CD4-positive, alpha-beta T cell treated with Interleukin-6 for 4 hours (primary cell): ENCODE data around the gene ATG3.
A peak's percentile ranks its signal among the peaks of the same experiment; 100 is the strongest.
"Not testable (repeated sequence)": the region's sequence is repeated elsewhere in the genome, so short reads cannot be mapped to it uniquely, and the experiment has no call there.

Experiments
- DNase-seq: peaks from one replicate; pipeline ENCODE4 v3.0.0-alpha.2; 2020; ENCODE audit warnings: mixed read lengths

The ATG3 gene

DNA sequence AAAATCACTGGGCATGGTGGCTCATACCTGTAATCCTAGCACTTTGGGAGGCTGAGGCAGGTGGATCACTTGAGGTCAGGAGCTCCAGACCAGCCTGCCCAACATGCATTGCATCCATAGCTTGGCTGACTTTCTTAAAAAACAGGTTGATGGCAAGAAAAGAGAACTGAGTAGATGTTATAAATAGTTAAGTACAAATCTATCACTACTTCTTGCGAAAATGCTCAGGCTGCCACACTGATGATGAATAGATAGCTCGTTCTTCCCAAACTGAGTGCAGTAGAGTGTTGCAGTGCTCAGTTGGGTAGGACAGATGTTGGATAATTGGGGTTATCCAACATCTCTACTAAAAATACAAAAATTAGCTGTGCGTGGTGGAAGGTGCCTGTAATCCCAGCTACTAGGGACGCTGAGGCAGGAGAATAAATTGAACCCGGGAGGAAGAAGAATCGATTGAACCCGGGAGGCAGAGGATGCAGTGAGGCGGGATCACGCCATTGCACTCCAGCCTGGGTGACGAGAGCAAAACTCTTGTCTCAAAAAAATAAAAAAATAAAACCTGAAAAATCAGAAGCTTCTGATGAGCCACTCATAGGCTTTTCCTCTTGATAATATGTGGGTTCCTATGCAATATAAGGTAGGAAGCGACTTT, 63.7 kb downstream of the ATG3 start:
- DNase-seq, result peak; percentile 28

DNA sequence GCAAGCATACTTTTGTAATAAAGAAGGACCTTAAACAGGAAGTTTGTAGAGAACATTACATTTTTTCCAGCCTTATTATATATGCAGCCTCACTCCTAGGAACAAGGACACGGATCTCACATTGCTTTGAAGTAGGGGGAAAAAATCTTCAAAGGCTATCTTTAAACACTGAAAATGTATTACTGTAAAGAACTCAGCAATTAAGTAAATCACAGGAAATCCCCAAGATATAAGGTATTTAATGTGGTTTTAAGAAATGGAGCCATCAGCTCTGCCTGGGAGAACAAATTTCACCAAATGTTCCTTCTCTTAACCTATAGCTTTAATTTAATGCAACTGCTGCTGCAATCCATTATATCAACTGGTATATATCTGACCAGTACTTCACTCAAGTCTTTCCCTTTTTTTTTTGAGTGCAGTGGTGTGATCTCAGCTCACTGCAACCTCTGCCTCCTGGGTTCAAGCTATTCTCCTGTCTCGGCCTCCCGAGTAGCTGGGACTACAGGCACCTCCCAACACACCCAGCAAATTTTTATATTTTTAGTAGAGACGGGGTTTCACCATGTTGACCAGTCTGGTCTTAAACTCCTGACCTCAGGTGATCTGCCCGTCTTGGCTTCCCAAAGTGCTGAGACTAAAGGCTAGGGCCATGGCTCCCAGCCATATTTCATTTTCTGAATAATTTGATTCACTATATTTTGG, 65.2 kb downstream of the ATG3 start:
- DNase-seq, result no peak

DNA sequence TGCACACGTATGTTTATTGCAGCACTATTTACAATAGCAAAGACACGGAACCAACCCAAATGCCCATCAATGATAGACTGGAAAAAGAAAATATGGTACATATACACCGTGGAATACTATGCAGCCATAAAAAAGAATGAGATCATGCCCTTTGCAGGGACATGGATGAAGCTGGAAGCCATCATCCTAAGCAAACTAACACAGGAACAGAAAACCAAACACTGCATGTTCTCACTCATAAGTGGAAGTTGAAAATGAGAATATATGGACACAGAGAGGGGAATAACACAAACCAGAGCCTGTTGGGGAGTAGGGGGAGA, 67.4 kb downstream of the ATG3 start:
- DNase-seq, result not testable (repeated sequence)

DNA sequence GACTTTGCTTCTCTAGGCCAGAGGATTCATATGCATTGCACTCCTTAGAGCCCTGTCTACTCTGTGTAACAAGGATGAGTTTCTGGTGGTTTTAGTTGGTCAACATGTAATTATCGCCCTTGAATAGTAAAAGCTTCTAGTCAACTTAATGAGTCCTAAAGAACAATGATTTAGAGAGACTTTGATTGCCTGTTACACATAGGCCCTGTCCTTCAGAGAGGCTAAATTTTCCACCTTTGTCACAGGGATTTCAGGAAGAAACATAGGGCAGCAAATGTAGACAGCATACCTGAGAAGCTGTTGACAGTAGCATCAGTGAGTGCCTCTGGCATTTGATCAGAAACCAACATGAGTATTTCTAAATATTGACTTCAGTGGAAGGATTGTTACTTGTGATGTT, 69.6 kb downstream of the ATG3 start:
- no peak for DNase-seq

DNA sequence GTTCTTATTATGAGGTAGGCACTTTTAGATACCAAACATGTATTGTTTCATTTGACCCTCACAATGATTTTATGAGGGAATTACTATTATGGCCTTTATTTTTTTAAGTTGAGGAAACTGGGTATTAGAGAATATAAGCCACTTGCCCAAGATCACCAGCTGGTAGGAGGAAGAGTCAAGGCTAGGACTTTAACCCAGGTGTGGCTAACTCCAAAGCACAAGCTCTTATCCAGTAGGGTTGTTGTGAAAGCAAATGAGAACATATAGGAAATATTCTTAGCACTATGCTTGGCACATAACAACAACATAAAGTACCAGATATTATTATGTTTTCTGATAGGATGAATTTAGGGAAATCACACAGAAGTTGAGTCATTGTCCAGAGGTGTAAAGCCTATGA, 70.4 kb downstream of the ATG3 start:
- no peak for DNase-seq

DNA sequence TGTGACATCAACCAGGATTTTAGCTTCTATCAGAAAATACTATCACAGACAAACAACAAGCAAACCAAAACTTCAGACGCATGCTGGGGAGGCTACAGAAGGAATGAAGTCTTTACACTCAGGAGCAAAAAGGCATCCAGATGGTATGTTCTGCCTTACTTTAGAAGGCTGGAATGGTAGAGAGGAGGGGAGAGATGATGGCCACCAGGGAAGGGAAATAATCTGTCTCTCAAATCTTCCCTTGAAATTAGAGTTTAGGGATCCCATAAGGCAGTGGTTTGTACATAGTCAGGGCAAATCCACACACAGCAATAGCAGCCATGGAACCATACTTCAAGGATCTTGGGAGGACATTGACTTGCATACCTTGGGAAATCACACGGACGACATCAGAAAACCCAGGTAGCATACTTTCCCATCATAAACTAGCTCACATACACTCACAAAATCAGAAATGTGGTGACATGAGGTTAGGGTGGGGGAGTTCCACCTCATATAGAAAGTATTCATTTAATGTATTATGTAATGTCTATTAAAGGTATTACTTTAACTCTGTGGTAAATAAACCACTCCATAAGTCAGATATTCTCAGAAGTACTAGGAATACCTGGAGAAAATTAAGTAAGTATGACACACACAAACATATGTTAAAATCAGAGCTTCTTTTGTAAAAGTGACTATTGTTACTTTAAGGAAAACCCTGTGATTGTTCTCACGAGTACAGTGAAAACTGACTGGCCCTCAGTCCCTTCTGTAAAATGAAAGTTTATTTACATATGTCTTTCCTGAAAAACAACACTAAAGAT, 71.9 kb downstream of the ATG3 start:
- no peak for DNase-seq

DNA sequence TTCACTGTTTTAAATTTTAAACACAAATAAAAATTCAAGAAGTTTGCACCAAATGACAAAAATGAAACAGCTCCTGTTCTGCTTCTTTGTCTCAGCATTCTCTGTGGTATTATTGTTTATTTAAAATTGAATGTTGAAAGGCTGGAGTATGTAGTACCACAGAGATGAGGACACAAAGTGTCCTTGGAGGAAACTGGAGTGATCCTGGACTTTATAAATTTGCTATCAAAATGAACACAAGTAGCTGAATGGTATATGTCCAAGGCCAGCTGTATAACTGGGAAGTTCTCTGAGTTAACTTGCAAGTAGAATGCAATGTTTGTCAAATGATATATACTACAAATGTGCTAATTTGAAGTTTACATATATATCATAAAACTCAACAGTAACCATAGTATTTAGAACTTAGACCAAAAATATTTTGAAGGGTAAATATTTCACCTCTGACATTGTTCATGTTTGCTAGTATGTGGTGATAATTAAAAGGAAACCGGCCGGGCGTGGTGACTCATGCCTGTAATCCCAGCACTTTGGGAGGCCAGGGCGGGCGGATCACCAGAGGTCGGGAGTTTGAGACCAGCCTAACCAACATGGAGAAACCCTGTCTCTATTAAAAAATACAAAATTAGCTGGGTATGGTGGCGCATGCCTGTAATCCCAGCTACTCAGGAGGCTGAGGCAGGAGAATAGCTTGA, 74.8 kb downstream of the ATG3 start:
- no peak for DNase-seq

DNA sequence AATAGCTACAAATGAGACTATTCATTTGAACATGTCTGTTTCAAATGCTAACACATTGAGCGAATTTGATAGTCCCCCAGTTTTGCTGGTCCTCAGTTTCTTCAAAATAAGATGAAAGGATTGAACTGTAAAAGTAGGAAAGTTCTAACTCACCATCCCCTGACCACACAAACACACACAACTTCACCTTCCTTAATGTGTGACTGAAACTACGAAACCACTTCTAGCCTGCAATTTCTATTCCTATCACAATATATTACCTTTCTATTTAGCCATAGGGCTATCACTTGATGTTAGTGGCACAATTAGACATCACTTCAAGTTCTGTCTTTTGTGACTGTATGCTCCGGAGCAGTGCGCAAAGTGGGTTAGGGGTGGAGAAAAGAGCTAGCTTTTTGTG, 77.4 kb downstream of the ATG3 start:
- DNase-seq, result no peak

DNA sequence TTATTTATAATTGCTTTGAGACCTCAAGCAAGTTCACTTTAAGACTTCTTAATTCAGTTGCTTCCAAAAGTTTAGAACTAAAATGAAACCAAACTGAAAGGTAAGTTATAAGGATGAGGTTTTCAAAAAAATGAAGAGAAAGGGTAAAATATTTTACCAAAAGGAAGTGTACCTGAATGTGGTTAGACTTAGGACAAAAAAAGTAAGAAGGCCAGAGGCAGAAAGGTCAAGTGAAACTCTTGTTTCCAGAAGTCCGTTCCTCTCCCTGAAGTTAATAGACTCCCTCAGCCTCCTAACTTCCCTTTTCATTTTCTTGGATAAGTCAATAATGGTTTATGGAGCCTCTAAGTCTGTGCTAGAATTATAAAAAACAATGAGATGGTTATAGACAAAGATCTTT, 79.1 kb downstream of the ATG3 start:
- no peak for DNase-seq
